GM18858 (cell line): ENCODE data around the gene RSPH9.

Experiments
- ATAC-seq: cut with Tn5 transposase; IDR thresholded peaks from one replicate; pipeline ENCODE4 v1.9.1; 2021; ENCODE audit not compliant: unreplicated experiment

RSPH9 gene

DNA sequence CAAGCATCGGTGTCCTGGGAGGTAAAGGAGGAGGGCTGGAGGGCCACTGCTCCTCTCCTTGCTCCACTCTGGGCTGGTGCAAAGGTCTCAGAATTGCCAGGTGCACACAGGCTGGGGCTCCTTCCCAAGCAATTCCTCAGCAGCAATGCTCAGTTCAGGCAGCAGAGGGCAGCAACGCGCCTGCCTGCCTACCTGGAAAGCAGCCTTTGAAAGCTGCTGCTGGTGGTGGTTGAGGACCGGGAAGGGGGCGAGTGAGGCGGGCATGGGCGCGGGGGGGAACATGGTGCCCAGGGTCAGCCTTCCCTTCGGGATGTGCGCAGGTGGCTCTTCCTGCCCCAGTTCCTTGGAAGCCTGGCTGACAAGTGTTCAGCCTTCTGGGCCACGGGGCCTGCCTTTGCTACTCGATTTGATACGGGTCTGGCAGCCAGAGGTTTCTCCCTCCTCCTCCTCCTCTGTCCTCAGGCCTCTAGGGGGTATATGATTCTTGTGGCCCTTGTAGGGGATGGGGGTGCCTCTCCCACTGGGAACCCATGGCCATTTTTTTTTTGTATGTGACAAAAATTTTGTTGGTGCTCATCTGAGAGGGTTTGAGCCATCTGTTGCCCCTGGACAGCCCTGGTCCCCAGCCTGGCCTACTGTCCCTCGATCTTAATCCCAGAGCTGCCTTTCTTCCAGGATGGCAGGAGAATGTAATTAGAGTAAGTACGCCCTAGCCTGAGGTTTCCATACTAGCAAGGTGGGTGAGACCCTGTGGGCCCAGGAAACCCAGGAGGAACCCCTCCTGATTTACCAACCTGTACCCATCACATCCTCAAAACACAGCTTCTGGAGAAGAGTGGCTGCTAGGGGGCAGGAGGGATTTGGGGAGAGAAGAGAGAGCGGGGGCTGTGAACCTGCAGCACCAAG is 22.7 kb downstream of the RSPH9 start:
- ATAC-seq, result no peak

DNA sequence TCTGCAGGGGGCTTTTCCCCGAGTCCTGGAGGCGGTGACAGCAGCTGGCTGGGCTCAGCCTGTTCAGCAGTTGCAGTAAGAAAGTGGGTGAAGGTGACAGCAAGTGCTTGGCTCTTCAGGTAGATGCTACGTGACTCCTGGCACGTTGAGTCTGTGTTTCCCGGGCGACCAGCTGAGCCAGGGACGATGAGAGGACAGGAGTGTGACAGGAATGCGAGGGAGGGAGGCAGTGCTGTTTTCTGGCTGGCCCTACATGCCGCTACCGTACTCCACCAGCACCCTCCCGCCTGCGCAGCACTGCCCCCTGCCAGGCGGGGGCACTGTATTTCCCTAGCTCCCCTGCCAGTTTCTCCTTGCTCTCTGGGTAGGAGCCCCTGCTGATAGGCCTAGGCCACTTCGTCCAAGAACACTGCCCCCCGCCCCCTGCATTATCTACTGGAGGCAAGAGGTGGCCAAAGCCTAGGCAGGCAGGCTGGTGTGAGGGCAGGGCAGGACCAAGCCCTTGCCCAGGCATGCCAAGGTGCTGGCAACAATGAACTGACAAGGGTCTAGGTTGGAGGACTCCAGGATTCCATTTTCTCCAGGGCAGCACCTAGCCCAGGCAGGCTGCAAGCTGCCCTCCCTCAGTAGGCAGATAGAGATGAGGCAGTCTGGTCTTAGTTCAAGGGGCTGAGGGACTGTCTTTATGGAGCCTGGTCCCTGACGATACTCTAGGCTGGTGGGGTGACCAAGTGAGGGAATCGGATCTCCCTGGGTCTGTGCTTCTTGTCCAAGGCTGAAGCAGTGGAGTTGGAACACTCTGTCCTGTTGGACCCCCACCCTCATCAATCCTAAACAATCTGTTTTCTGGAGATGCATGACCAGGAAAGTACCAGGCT is 23.6 kb downstream of the RSPH9 start:
- no peak for ATAC-seq

DNA sequence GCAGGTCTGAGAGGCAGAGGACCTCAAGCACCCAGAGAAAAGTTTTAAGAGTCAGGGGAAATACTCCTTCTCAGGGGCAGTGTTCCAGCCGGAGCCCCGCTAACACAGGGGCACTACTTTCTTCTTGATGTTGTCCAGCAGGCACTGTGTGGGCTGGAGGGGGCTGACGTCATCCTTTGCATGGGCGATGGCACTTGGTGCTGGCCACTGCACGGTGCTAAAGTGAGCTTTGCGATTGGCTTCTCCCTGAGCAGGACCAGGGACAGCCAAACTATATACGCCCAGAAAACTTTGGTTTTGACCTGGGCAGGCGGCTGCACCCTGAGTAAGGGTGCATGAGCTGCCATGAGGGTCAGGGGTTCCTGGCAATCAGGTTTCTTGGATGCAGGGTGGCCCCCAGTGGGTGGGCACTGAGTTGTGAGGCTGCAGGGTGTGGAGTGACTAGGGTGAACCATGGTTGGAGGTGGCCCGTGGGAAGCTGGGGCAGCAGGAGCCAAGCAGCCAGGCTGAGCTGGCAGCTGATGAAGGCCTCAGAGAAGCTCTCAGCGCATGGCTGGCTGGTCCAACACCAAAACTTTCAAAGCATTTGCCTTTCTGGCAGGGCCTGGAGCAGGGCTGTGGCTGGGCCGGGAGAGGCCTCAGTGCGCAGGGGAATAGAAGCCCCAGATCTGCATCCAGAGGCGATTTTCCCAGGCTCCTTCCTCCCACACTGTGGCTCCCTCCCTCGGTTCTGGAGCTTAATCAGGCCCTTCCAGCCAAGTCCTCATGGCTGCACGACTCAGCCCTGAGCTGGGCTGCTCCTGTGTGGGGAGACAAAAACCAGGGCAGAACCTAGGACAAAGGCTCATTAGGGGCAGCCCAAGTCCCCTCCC is 24.4 kb downstream of the RSPH9 start:
- no peak for ATAC-seq

GRCh38 chr6:43669922-43670622 is 25.2 kb downstream of the RSPH9 start:
- no peak for ATAC-seq

GRCh38 chr6:43670623-43670986 is 25.8 kb downstream of the RSPH9 start:
- no peak for ATAC-seq

DNA sequence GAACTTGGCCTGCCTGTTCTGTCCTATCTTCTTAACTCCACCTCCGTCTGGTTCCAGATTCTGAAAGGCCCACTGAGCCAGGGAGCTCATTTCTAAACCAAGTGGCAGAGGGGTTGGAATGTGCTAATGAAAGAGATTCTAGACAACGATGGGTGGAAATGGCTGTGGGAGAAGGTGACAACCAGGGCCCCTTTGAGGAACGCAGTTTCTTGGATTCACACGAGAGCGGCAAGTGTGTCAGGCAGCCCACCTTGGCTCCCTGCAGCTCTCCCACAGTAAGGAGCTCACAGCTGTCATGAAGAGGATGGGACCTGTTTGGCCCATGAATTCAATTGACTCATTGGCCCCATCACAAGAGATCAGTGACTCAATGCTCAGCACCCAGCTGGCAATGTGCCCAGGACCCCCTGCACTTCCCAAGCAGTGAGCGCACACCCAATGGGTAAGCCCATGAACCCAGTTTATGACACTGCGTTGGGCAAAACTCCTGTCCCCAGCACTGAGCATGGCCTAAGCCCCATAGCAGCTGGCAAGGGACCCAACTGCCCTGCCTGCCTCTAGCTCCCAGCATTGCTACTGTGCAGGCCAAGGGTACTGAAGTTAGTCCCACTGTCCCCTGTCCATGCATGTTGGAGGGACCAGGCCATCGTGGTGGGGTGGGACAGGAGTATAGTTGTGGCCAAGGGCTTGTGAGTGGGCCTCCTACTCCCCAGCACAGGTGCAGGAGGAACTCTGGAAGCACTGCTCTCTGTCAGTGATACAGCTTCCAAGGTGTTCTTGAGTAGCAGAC is 26.4 kb downstream of the RSPH9 start:
- no peak for ATAC-seq

- no peak for ATAC-seq
Observed at GRCh38 chr6:43671801-43672690, 27.2 kb downstream of the RSPH9 start.

DNA sequence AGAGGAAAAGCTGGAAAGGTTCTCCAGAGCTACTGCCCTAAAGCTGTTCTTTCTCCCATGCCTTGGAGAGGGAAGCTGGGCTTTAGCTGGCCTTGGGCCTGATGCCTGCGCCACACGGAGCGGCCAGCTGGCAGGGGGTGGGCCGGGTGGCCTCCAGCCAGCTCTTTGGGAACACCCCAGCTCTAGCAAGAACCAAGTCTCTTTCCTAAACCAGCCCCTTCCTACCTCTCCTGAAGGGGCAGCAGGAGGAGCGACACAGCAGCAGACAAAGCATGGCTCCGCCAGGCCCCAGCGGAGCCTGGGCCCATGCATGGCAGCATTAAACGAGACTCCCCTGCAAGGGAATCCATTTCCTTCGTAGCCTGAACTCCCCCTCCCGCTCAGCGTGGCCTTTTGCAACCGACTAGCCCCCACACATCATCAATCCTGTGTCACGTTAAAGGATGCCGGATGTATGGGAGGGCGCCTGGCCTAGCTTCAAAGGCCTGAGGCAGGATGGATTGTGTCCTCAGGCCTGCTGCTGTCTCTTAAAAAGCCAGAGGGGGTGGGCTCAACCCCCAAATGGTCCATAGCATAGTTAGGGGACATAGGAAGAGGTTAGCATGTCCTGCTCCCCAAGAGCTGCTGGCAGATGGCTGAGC is 28.7 kb downstream of the RSPH9 start:
- ATAC-seq, result no peak

GRCh38 chr6:43674291-43674690 is 29.5 kb downstream of the RSPH9 start:
- no peak for ATAC-seq

DNA sequence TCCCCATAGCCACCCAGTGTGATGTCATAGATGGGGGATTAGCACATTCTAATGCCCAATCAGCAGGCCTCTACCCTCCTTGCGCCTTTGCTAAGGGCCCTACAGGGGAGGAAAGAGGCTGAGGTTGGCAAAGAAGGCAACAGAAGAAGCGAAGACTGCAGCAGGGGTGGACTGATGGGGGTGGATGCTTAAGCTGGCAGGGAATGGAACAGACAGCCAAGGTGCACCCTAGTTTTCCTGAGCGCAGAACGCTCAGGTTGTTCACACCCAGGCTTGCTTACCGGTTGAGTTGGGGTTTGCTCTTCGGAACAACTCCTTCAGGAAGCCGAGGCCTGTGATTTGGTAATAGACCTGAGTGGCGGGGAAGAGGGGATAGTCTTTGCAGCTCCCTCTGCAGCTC is 30.1 kb downstream of the RSPH9 start:
- ATAC-seq, result no peak

DNA sequence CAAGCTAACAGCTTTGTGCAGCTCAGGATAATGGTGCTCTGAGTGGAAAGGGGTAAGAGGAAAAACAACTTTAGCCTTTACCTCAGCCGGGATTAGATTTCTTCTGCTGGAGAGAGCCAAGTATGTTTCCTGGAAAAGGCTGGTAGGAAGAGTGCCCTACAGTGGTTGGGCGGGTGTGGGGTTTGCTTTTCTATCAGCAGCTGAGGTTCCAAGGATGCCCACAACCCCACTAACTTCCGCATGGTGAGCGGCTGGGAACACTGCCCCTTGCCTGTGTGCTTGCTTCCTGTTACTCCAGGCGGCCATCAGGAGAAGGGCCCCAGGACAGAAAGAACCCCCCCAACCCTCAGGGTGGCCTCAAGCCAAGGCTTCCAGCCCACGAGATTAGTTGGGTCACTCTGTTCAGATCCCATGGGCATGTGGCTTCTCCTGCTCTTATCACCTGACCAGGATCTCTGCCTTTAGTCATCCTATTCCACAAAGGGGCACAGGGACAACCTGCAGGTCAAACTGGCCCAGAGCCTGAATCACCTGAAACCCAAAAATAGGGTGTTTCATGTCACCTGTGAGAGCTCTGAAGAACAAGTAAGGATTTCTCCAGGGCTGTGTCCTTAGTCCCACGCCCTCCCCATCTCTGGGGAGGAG is 32.2 kb downstream of the RSPH9 start:
- no peak for ATAC-seq

GRCh38 chr6:43677759-43678158 is 32.9 kb downstream of the RSPH9 start:
- no peak for ATAC-seq

DNA sequence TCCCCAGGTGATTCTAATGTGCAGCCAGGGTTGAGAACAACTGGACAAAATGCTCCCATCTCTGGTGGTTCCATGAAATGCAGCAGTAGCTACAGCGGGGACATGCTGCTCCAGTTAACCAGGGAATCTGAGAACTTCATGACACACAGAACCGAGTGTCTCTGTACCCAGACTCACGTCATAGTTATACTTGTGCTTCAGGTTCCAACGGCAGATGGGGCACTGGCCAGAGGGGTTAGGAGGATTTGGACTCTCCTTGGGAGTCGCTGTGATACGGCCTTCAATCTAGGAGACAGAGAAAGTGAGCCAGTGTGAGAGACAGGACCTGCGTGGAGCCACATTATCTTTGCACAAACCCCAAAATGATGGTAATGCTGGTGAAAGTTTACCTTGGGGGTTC is 33.5 kb downstream of the RSPH9 start:
- no peak for ATAC-seq

DNA sequence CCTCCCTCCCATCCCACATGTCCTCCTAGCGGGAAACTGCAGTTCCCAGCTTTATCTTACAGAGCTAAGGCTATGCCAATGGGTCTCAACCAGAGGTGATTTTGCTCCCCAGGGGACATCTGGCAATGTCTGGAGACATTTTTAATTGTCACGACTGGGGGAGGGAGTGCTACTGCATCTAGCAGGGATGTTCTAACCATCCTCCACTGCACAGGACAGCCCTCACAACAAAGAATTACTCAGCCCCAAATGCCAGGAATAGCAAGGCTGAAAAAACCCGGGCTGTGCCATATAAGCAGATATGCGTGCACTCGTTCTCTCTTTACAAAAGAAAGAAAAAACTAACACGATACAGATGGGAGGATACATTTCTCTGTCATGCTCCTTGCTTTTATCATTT is 34.2 kb downstream of the RSPH9 start:
- no peak for ATAC-seq

DNA sequence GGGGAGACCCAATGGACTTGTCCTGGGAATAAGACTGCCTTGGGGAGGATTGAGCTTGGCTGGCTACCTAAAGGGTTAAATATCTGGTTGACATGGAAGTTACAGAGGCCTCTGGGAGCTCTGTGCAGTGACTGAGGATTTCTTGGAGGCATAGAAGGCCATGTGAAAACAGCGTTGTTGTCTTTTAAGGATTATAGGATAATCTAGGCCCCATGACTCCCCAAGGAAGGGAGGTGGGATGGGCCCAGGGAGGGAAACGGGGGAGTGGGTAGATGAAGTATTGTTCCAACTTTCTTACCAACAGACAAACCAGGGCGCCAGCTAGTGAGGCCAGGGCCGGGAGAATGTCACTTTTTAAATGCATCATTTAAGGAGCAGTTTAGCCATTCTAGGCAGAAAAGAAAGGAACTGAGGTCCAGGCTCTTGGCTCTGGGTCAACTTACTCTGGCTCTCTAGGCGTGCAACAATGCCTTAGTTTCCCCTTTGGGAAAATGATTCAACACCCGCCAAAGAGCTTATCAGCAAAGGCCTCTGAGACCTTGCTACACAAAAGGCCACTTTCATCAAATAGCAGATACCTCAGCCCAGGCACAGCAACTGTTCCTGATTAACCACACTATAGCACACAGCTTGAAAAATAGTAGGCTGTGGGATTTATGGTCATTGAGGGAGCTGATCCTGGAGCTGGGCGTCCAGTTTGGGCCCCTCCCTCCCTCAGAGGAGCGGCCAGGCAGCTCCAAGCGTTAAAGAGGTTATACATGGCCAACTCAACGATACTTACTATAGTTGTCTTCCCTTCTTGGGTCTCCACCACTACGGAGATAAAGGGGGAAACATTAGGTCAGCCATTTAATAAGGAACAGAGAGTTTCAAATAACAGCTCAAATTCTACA is 35.7 kb downstream of the RSPH9 start:
- ATAC-seq, result no peak

DNA sequence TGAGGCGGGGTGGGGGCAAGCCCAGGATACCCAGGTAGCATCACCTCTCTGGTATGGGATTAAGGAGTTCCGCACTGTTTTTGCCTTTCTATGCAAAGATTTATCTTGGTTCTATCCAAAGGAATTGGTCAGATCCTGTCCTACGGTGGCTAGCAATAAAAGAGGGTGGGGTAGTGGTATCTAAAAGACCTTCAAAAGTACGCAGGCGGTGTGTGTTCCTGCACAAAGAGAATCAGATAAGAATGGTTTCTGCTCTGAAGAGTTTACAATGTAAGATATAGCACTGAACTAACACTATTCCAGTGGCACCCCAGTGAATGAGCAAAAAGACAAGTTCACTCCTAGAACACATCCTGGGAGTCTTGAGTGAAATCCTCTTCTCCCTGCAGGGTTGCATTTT is 36.5 kb downstream of the RSPH9 start:
- no peak for ATAC-seq
